Ascending aorta (tissue), 2 donors: ENCODE data around the gene CCDC197. TPM values are rescaled to one million over a fixed set of nuclear protein-coding genes. Genes with fewer than 3 reads are reported as not detected.
A peak's percentile ranks its signal among the peaks of the same experiment; 100 is the strongest.

Experiments
- DNase-seq, 2 donors: peaks; one replicate each; pipeline ENCODE4 v3.0.0-alpha.2; 2019; ENCODE audit warnings: low spot score in 2 of 2
- H3K27ac ChIP-seq, 2 donors: fragments of 200-600 bp; sonication (generic); one replicate each; pipeline ENCODE4 v1.5.1; 2016 to 2017; ENCODE audit warnings: mild to moderate bottlenecking in 1 of 2
- H3K27me3 ChIP-seq: fragments of 200-600 bp; sonication (generic); one replicate; pipeline ENCODE4 v1.5.1; 2017
- H3K36me3 ChIP-seq, 2 donors: fragments of 200-600 bp; sonication (generic); one replicate each; pipeline ENCODE4 v1.5.1; 2016
- H3K4me1 ChIP-seq, 2 donors: fragments of 200-600 bp; sonication (generic); one replicate each; pipeline ENCODE4 v1.5.1; 2016 to 2017; ENCODE audit warnings: mild to moderate bottlenecking in 1 of 2
- H3K4me3 ChIP-seq, 2 donors: fragments of 200-600 bp; sonication (generic); one replicate each; pipeline ENCODE4 v1.5.1; 2016 to 2017; ENCODE audit warnings: mild to moderate bottlenecking in 1 of 2
- H3K9me3 ChIP-seq, 2 donors: fragments of 200-600 bp; sonication (generic); one replicate each; pipeline ENCODE4 v1.5.1; 2016
- CTCF ChIP-seq, 3 experiments: fragments of 200-600 bp in 2 of 3; fragments of 450-650 bp in 1 of 3; sonication (generic) in 2 of 3; IDR thresholded peaks; one replicate each; pipeline ENCODE4 v1.5.1; 2016 to 2019; ENCODE audit warnings: antibody characterized with exemption in 3 of 3, mild to moderate bottlenecking in 1 of 3, moderate library complexity in 1 of 3
- intact Hi-C: fragments of 100-400 bp; cut with DNase I; formaldehyde crosslinking; loops from one replicate; pipeline ENCODE4 v1.15.1; 2023
- total RNA-seq: library from RNA; depleted of rRNA; stranded (reverse); fragments of >200 nt; gene quantifications from one replicate; pipeline ENCODE4 v1.1.0, GENCODE V29; 2016

The CCDC197 gene
- total RNA-seq, 1 donor from 2014 or later: not detected

DNA sequence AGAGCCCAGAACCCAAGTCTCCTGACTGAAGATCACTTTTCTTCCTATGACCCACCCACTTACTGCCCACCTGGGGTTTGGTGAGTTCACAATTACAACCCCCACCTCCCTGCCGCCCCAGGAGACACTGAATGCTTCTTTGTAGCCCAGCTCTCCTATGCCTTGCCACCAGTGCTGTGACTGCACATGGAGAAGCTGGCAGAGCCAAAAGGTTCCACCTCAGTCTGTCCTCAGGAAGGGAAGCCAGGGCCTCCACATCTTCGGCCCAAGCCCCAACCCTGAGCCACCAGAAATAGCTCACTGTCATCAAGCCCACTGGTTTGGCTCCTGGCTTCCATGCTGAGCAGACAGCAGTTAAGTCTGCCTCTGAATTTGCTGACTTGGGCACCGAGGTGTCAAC is 54.7 kb downstream of the CCDC197 start:
- no peak overlapping the region for H3K4me3 ChIP-seq
- H3K27ac ChIP-seq: no peak overlapping the region
- H3K9me3 ChIP-seq: no peaks in the 10 kb centered on the region
- peak in 1 of 2 donors; percentile 45 for DNase-seq
- peaks cover 98 to 99% of the 10 kb centered on the region in 2 donors for H3K36me3 ChIP-seq
- no peaks in the 10 kb centered on the region for H3K4me1 ChIP-seq
- no peak for TF ChIP-seq CTCF (IDR thresholded peaks at IDR 0.05)
- H3K27me3 ChIP-seq: no peaks in the 10 kb centered on the region
- intact Hi-C loops: loop anchor here (5.0 kb wide), 1 partner anchor 86 kb away; no protein-coding TSS in a partner anchor

DNA sequence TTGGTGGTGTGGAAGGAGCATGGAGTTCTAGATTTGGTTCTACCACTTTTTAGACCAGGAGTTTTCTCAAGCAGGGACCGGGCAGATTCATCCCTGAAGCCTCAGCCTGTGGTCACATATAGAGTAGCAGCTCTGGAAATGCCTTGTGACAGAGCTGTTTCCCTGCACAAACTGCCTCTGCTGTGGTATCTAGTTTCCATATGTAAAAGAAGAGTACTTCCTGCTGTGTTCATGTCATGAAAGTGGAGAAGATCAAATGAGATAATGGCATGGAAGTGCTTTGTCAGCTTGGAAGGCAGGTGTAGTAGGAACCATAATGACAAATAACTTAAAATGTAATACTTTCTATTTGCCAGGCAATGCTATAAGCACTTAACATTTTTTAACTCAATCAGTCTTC is 55.1 kb downstream of the CCDC197 start:
- peaks cover 98 to 99% of the 10 kb centered on the region in 2 donors for H3K36me3 ChIP-seq
- intact Hi-C loops: loop anchor here (5.0 kb wide), 1 partner anchor 85 kb away; no protein-coding TSS in a partner anchor

GRCh38 chr14:94052662-94053061 is 55.6 kb downstream of the CCDC197 start:
- Histone ChIP-seq H3K9me3 (no peaks in the 10 kb centered on the region), H3K4me1 (no peaks in the 10 kb centered on the region), H3K27me3 (no peaks in the 10 kb centered on the region), H3K36me3 (peaks cover 98 to 99% of the 10 kb centered on the region in 2 donors), H3K4me3 (no peak overlapping the region), H3K27ac (no peak overlapping the region)
- intact Hi-C loops: loop anchor here (5.0 kb wide), 1 partner anchor 85 kb away; no protein-coding TSS in a partner anchor
- peak in 1 of 2 donors; percentile 43 for DNase-seq
- TF ChIP-seq CTCF (IDR thresholded peaks at IDR 0.05): no peak

More for the DNA sequence above, 55.1 kb downstream of the CCDC197 start:
- H3K4me1 ChIP-seq: no peaks in the 10 kb centered on the region
- DNase-seq: no peak
- no peak overlapping the region for H3K4me3 ChIP-seq
- H3K27ac ChIP-seq: no peak overlapping the region
- H3K27me3 ChIP-seq: no peaks in the 10 kb centered on the region
- H3K9me3 ChIP-seq: no peaks in the 10 kb centered on the region
- TF ChIP-seq CTCF (IDR thresholded peaks at IDR 0.05): no peak

GRCh38 chr14:94054401-94054800 is 57.3 kb downstream of the CCDC197 start:
- H3K27me3 ChIP-seq: no peaks in the 10 kb centered on the region
- no peaks in the 10 kb centered on the region for H3K9me3 ChIP-seq
- intact Hi-C loops: loop anchor here (5.0 kb wide), 1 partner anchor 83 kb away; no protein-coding TSS in a partner anchor
- no peak overlapping the region for H3K4me3 ChIP-seq
- no peak overlapping the region for H3K27ac ChIP-seq
- peak in 1 of 2 donors; percentile 42 for DNase-seq
- peaks cover 97 to 99% of the 10 kb centered on the region in 2 donors for H3K36me3 ChIP-seq
- TF ChIP-seq CTCF (IDR thresholded peaks at IDR 0.05): no peak
- H3K4me1 ChIP-seq: no peaks in the 10 kb centered on the region

DNA sequence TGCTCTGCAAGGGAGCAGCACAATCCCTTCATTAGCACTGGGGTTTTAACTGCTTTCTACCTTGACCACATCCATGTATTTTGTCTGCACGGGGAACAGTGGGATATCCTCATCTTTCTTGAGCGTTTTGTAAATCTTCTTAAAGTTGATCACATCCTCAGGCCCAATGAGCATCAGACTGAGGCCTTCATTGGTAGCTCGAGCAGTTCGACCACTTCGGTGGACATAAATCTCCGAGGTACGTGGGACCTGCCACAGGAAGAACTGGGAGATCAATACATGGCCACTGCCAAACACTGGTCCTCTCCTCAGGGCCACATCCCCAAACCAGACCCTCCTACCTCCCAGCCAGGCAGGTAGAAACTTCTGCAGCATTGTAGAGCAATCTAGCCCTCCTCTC is 57.8 kb downstream of the CCDC197 start:
- peak in 1 of 2 donors; percentile 47 for DNase-seq

More for the DNA sequence above, 57.8 kb downstream of the CCDC197 start:
- Histone ChIP-seq H3K4me1 (no peaks in the 10 kb centered on the region), H3K27me3 (no peaks in the 10 kb centered on the region), H3K4me3 (no peak overlapping the region), H3K36me3 (peaks cover 97 to 99% of the 10 kb centered on the region in 2 donors), H3K9me3 (no peaks in the 10 kb centered on the region), H3K27ac (no peak overlapping the region)
- TF ChIP-seq CTCF (IDR thresholded peaks at IDR 0.05): no peak
- intact Hi-C loops: loop anchor here (5.0 kb wide), 1 partner anchor 82 kb away; no protein-coding TSS in a partner anchor
